Adrenal gland (tissue), 5 donors: Measurements from ENCODE around the gene CD300H.

Experiments
- CTCF ChIP-seq, 6 experiments: fragments of 450-650 bp in 4 of 6; fragments of 200-600 bp in 2 of 6; sonication (generic) in 1 of 6; IDR thresholded peaks; 1 replicate in 5 of 6; 2 replicates in 1 of 6; pipeline versions ENCODE4 v1.5.1 to v1.8.0; 2016 to 2021; ENCODE audit warnings: antibody characterized with exemption in 6 of 6, mild to moderate bottlenecking in 2 of 6, moderate library complexity in 1 of 6
- POLR2A ChIP-seq, 2 donors: fragments of 450-650 bp; IDR thresholded peaks; one replicate each; pipeline ENCODE4 v1.6.1; 2017; ENCODE audit warnings: antibody characterized with exemption in 2 of 2, mild to moderate bottlenecking in 2 of 2, moderate library complexity in 1 of 2
- donor health status: DM: no; HTN: no; CAD: no.

- TF ChIP-seq POLR2A (IDR thresholded peaks at IDR 0.05), result no peak
- no peak for TF ChIP-seq CTCF (IDR thresholded peaks at IDR 0.05)
Measured at GRCh38 chr17:74616696-74617095, 49.4 kb upstream of the CD300H start.
